Heart right ventricle (tissue), 16 donors: ENCODE results near the gene AGPAT1. TPM values are rescaled to one million over a fixed set of nuclear protein-coding genes. Genes with fewer than 3 reads are reported as not detected.
A peak's percentile ranks its signal among the peaks of the same experiment; 100 is the strongest.

Experiments
- ATAC-seq, 8 donors: fragments of 200-7000 bp; cut with Tn5 transposase; one replicate each; pipeline ENCODE4 v1.9.1; 2020; ENCODE audit warnings: mild to moderate bottlenecking in 8 of 8, moderate library complexity in 8 of 8, moderate number of reproducible peaks in 1 of 8
- DNase-seq, 2 donors: peaks; one replicate each; pipeline ENCODE4 v3.0.0-alpha.2; 2020
- H3K27ac ChIP-seq, 10 donors: fragments of 200-600 bp; sonication (generic) in 2 of 10; one replicate each; pipeline versions ENCODE4 v1.5.0 to v1.8.0; 2020 to 2022; ENCODE audit warnings: mild to moderate bottlenecking in 3 of 10
- H3K27me3 ChIP-seq, 7 donors: fragments of 200-600 bp; one replicate each; pipeline ENCODE4 v1.8.0; 2021 to 2022; ENCODE audit warnings: mild to moderate bottlenecking in 2 of 7
- H3K36me3 ChIP-seq, 9 donors: fragments of 200-600 bp; sonication (generic) in 1 of 9; one replicate each; pipeline versions ENCODE4 v1.5.0 to v1.8.0; 2020 to 2022; ENCODE audit warnings: mild to moderate bottlenecking in 2 of 9
- H3K4me1 ChIP-seq, 9 donors: fragments of 200-600 bp; sonication (generic) in 1 of 9; one replicate each; pipeline versions ENCODE4 v1.5.0 to v1.8.0; 2020 to 2022; ENCODE audit warnings: mild to moderate bottlenecking in 4 of 9
- H3K4me3 ChIP-seq, 10 donors: fragments of 200-600 bp; sonication (generic) in 2 of 10; one replicate each; pipeline versions ENCODE4 v1.5.0 to v1.8.0; 2020 to 2022; ENCODE audit warnings: mild to moderate bottlenecking in 7 of 10, moderate library complexity in 2 of 10
- H3K9me3 ChIP-seq, 11 donors: fragments of 200-600 bp in 10 of 11; sonication (generic) in 2 of 11; one replicate each; pipeline versions ENCODE4 v1.5.0 to v1.8.0; 2013 to 2022; ENCODE audit warnings: mild to moderate bottlenecking in 2 of 11, control low read depth in 1 of 11, moderate library complexity in 1 of 11
- CTCF ChIP-seq, 9 donors: fragments of 200-600 bp; sonication (generic) in 2 of 9; IDR thresholded peaks; one replicate each; pipeline versions ENCODE4 v1.5.0 to v1.8.0; 2021 to 2022; ENCODE audit warnings: antibody characterized with exemption in 9 of 9, mild to moderate bottlenecking in 5 of 9, moderate library complexity in 1 of 9
- WGBS, 2 donors: extraction: QIAGEN DNeasy Blood & Tissue Kit; methylation state at CpG; one replicate each; pipeline ENCODE4 v1.1.7; 2013; ENCODE audit warnings: inconsistent platforms in 1 of 2; 5-methylcytosine and 5-hydroxymethylcytosine counted together
- intact Hi-C, 10 donors: fragments of 100-400 bp; cut with DNase I; formaldehyde crosslinking; loops; one replicate each; pipeline versions ENCODE4 v1.11.1 to v1.14.2; 2022
- polyA plus RNA-seq, 2 donors: library from polyadenylated mRNA; stranded (reverse); fragments of 200-250 nt; gene quantifications; one replicate each; pipeline ENCODE4 v1.2.3, GENCODE V29; 2013
- total RNA-seq, 10 donors: library from RNA; stranded (reverse); fragmentation: NEBNext Ultra II Directional in 3 of 10; extraction: Animal tissue kit (Norgen Biotek cat#: 25700) in 3 of 10; gene quantifications; one replicate each; pipeline versions ENCODE4 v1.2.1 to v1.2.4, GENCODE V29; 2021 to 2023
- donor health status: Arrhythmogenic right ventricular cardiomyopathy.
- donor health status: ischemic (EF 13 %, LVEDD 7.1; RV severe dilation, severe dysfunction).
- donor health status: healthy with polysubstance abuse.
- donor health status: DM: no; HTN: yes; CAD: no.
- donor health status: DM: no; HTN: no; CAD: no.
- donor health status: ischemic (EF 25% LVEDD 6.9; RV normal size, moderate dysfunction).
- donor health status: ischemic (EF 25% LVEDD 5.7; RV mildly dilated, moderate dysfunction).
- donor health status: healthy.
- donor health status: DM: yes; HTN: yes; CAD: no.
- donor health status: Ischemic cardiomyopathy.
- donor health status: ischemic (EF 35%, LVEDD 5.7; RV mildly dilated, moderate dysfunction).
- donor health status: nonischemic (EF 11% LVEDD 7.7; RV severe dilation, severe dysfunction).
- donor health status: DM: yes; HTN: yes; CAD: no.
- donor health status: PGD.
- donor health status: ischemic (EF 29% LVEDD 5.4; RV normal size, mild dysfunction).
- donor health status: nonischemic (EF 23%, LVEDD 6.1; RV moderate dilation, normal function).

Gene AGPAT1
- total and polyA plus RNA-seq, 12 donors: 39.0 to 63.1 (median 49.1) TPM

DNA sequence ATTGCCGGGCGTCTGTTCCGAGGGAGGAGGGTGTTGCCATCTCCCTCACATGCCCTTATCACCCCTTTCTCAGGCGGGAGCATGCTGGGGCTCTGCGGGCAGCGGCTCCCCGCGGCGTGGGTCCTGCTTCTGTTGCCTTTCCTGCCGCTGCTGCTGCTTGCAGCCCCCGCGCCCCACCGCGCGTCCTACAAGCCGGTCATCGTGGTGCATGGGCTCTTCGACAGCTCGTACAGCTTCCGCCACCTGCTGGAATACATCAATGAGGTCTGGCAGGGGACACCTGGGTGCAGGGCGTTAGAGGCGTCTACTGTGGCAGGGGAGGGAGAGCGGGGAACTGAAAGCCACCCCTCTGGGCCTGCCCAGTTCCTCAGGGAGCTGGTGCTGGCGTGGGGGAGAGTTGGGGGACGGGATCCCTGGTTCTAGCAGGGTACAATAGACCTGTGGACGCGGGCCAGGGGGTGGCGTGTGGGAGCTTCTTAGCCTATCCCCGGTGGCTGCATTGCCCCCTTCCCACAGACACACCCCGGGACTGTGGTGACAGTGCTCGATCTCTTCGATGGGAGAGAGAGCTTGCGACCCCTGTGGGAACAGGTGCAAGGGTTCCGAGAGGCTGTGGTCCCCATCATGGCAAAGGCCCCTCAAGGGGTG lies 21.2 kb downstream of the AGPAT1 start:
- Histone ChIP-seq H3K27ac (peak overlapping the region; percentile 60 to 96 (median 91)), H3K4me1 (peaks cover 6 to 48% (median 30%) of the 10 kb centered on the region in 9 donors), H3K27me3 (peaks cover 0 to 49% (median 4%) of the 10 kb centered on the region in 7 donors), H3K4me3 (peak overlapping the region; percentile 58 to 91 (median 80)), H3K9me3 (no peaks in the 10 kb centered on the region), H3K36me3 (peaks cover 0 to 41% (median 23%) of the 10 kb centered on the region in 9 donors)
- peak; percentile 36 to 78 (median 66) for ATAC-seq
- WGBS, 2 donors: 5 to 7% methylated on average over 33 to 34 of the region's 34 CpGs
- peak; percentile 15 to 70 (median 58) for TF ChIP-seq CTCF (IDR thresholded peaks at IDR 0.05)
- DNase-seq: peak; percentile 21 to 66
- intact Hi-C loops: loop anchor here in 5 of 10 donors (1.0 to 5.0 kb wide), 4 partner anchors 22 to 37 kb away; partner anchors contain the start of gene AGPAT1 (in 2 of the 5)

- WGBS, 2 donors: 1% methylated on average over 52 of the region's 52 CpGs
- Histone ChIP-seq H3K4me1 (peaks cover 6 to 48% (median 30%) of the 10 kb centered on the region in 9 donors), H3K27ac (peak within 1 kb of the TSS; percentile 60 to 96 (median 91)), H3K36me3 (peaks cover 0 to 37% (median 21%) of the 10 kb centered on the region in 9 donors), H3K9me3 (no peaks in the 10 kb centered on the region), H3K27me3 (peaks cover 0 to 57% (median 8%) of the 10 kb centered on the region in 7 donors), H3K4me3 (peak within 1 kb of the TSS; percentile 58 to 91 (median 80))
- intact Hi-C loops: loop anchor here in 5 of 10 donors (1.0 to 5.0 kb wide), 4 partner anchors 22 to 37 kb away; partner anchors contain the start of genes AGPAT1 (in 2 of the 5) and FKBPL (in 1 of the 5)
- DNase-seq: peak; percentile 90 to 95
- peak in 5 of 9 donors; percentile 15 to 42 (median 30) for TF ChIP-seq CTCF (IDR thresholded peaks at IDR 0.05)
- peak; percentile 90 to 96 (median 94) for ATAC-seq
Observed at GRCh38 chr6:32153564-32154513, 22.0 kb downstream of the AGPAT1 start, which contains the start of gene PPT2. Gene PPT2 (plus strand): TSS chr6:32154141. CDS start chr6:32154595, 454 bp downstream.

DNA sequence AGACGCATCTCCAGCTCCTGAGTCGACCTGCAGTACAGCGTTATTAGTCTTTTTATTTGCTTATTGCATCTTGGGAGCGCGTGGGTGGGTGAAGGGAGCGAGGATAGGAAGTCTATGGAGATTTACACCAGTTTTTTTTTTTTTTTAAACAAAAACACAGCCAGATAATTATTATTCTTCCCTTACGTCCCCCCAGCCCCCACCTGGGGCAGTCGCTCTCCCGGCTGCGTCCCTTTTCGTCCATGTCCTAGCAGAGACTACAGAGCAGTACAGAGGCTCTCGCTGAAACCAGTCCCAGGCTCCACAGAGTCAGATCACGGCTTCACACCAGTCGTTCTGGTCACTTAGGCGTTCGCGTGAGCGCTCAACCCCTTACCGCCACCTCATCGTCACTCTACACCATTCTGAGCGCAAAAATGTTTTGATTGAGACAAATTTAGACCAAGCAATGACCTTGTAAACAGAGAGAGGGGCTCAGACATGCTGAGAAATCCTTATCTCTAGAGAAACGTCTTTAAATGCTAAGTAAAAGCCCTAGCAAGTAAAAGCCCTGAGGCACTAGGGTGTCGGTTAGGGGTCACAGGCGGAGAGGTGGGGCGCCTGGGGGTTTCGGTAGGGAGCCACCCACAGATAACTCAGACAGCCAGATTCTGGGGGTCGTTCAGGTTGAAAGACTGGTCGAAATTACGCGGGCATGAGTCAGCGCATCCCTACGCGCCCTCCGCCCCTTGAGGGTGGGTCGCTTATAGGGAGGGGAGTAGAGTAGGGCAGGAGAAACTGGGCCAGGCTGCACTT lies 22.9 kb downstream of the AGPAT1 start:
- DNase-seq: peak in 1 of 2 donors; percentile 42
- H3K27ac ChIP-seq: peak overlapping the region in 9 of 10 donors; percentile 83 to 96 (median 92)
- peak; percentile 12 to 43 (median 30) for ATAC-seq
- TF ChIP-seq CTCF (IDR thresholded peaks at IDR 0.05): no peak
- intact Hi-C loops: loop anchor here in 3 of 10 donors (1.0 to 5.0 kb wide), 2 partner anchors 23 to 36 kb away; partner anchors contain the start of gene FKBPL (in 1 of the 3)
- peak overlapping the region; percentile 58 to 91 (median 80) for H3K4me3 ChIP-seq
- H3K36me3 ChIP-seq: peaks cover 0 to 33% (median 12%) of the 10 kb centered on the region in 9 donors
- H3K9me3 ChIP-seq: no peaks in the 10 kb centered on the region
- WGBS, 2 donors: 28 to 32% methylated on average over 35 of the region's 35 CpGs
- H3K4me1 ChIP-seq: peaks cover 6 to 48% (median 30%) of the 10 kb centered on the region in 9 donors
- H3K27me3 ChIP-seq: peaks cover 0 to 66% (median 8%) of the 10 kb centered on the region in 7 donors
